Measurements from ENCODE around the gene SFTPD.

DNA sequence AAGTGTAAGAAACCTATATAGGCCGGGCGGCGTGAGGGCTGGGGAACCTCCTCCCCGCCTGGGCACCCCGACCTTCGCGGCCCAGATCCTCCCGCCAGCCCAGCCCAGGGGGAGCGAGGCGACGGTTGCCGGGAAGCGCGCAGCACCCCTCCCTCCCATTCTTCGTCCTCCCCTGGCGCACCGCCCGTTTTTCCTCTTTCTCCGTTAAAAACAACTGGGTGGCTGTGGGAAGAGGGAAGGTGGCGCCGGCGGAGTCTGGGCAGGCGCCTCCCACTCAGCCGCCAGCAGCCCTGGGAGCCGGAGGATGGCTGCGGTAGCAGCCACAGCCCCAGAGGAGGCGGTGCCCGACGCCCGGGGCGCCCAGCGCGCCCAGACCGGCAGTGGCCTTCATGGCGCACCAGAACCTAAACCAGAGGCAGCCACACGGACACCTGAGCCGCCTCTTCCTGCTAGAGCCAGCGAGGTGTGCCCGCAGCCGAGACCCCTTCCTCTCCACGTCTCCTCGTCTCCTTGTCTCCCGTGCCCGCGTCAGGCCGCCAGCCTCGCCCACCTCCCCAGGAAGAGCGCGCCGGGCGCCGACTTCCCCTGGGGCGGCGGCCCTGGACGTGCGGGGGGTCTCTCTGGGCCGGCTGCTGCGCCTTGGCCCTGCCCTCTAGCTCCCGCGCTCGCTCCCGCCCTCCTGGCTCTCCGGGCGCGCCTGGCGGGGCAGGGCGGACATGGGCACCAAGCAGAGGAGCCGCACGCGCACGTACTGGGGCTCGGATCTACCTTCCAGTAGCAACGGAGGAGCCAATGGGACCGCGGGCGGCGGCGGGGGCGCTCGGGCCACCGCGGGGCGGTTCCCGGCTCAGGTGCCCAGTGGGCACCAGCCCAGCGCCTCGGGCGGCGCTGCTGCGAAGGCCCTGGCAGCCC lies 32.8 kb upstream of the SFTPD start:
- TF ChIP-seq, protein P1, sequence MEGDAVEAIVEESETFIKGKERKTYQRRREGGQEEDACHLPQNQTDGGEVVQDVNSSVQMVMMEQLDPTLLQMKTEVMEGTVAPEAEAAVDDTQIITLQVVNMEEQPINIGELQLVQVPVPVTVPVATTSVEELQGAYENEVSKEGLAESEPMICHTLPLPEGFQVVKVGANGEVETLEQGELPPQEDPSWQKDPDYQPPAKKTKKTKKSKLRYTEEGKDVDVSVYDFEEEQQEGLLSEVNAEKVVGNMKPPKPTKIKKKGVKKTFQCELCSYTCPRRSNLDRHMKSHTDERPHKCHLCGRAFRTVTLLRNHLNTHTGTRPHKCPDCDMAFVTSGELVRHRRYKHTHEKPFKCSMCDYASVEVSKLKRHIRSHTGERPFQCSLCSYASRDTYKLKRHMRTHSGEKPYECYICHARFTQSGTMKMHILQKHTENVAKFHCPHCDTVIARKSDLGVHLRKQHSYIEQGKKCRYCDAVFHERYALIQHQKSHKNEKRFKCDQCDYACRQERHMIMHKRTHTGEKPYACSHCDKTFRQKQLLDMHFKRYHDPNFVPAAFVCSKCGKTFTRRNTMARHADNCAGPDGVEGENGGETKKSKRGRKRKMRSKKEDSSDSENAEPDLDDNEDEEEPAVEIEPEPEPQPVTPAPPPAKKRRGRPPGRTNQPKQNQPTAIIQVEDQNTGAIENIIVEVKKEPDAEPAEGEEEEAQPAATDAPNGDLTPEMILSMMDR (IDR thresholded peaks at IDR 0.05): peak in 1 of 4 experiments; percentile 18
- peak; percentile 15 to 30 for TF ChIP-seq POLR2A (IDR thresholded peaks at IDR 0.05)
